ENCODE results near the gene SERPINA1. TPM values are rescaled to one million over a fixed set of nuclear protein-coding genes. Genes with fewer than 3 reads are reported as not detected.
"Not testable (repeated sequence)": the region's sequence is repeated elsewhere in the genome, so short reads cannot be mapped to it uniquely, and the experiment has no call there.

SERPINA1 gene
- total and polyA plus RNA-seq, 2 donors from 2014 or later: 1,861 to 2,184 TPM

DNA sequence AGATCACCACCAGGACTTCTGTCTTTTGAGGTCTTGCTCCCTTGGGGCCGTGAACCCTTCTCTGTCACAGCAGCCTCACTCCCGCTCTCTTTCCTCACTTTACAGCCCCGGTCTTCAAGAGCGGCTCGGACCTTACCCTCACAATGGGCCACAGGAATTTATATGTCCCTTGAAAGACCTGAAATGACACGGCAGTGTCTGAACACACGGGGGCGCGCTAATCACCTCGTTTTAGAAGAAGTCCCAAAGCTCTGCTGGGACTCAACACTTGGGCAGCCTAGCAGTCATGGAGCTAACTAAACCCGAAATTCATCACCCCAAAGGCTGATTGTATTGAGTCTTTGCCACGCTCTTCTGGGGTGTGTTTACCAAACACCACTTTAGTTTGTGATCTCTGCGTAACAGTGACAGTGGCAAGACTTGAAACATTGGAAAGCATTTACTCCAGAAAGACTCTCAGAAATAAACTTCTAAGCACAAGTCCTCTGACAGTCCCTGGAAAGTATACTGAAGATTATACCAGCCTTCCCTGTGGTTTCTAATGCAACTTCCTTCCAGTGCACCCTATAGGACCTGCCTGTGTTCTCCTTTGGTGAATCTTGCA, 35.2 kb upstream of the SERPINA1 start:
- Histone ChIP-seq H3K4me3 (ENCODE audit: low read length in 3 of 3) (no peak overlapping the region), H3K27me3 (ENCODE audit: control insufficient read depth, insufficient read depth, low read length) (no peaks in the 10 kb centered on the region), H3K9me3 (ENCODE audit: control insufficient read depth in 2 of 3, insufficient read depth in 1 of 3, low read length in 3 of 3) (no peaks in the 10 kb centered on the region), H3K4me1 (ENCODE audit: control insufficient read depth in 2 of 3, insufficient read depth in 2 of 3, low read depth in 1 of 3, low read length in 3 of 3) (no peaks in the 10 kb centered on the region), H3K27ac (ENCODE audit: low read depth in 2 of 2, low read length in 2 of 2) (no peak overlapping the region), H3K9ac (ENCODE audit: low read length in 3 of 3) (no peak overlapping the region), H3K36me3 (ENCODE audit: control insufficient read depth in 2 of 3, insufficient read depth in 3 of 3, low read length in 3 of 3) (no peaks in the 10 kb centered on the region)
- no peak for FAIRE-seq
- intact Hi-C loops (cut with DNase I): no loop called here
- peak; percentile 74 to 87 (median 82) for DNase-seq
- TF ChIP-seq, protein P1, sequence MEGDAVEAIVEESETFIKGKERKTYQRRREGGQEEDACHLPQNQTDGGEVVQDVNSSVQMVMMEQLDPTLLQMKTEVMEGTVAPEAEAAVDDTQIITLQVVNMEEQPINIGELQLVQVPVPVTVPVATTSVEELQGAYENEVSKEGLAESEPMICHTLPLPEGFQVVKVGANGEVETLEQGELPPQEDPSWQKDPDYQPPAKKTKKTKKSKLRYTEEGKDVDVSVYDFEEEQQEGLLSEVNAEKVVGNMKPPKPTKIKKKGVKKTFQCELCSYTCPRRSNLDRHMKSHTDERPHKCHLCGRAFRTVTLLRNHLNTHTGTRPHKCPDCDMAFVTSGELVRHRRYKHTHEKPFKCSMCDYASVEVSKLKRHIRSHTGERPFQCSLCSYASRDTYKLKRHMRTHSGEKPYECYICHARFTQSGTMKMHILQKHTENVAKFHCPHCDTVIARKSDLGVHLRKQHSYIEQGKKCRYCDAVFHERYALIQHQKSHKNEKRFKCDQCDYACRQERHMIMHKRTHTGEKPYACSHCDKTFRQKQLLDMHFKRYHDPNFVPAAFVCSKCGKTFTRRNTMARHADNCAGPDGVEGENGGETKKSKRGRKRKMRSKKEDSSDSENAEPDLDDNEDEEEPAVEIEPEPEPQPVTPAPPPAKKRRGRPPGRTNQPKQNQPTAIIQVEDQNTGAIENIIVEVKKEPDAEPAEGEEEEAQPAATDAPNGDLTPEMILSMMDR (IDR thresholded peaks at IDR 0.05; ENCODE audit: borderline replicate concordance, extremely low read depth, insufficient read depth): peak; percentile 53

DNA sequence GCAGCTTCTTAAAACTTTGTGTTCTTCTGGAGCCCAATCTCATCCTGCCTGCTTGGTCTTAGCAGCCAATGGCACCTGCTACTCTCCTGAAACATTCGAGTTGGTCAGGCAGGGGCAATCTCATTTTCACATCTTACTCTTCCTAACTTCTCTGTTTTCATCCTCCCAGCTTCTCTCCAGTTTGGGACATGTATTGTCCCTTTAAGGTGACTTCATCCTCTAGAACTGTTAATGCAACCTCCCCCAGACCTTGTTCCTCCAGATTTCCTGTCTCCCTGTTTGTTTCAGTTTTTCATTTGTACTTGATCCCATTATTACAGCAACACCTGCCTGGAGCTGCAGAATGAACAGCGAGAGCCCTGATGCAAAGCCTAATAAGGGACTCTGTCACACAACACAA, 32.9 kb upstream of the SERPINA1 start:
- Histone ChIP-seq H3K9ac (ENCODE audit: low read length in 3 of 3) (no peak overlapping the region), H3K4me1 (ENCODE audit: control insufficient read depth in 2 of 3, insufficient read depth in 2 of 3, low read depth in 1 of 3, low read length in 3 of 3) (no peaks in the 10 kb centered on the region), H3K4me3 (ENCODE audit: low read length in 3 of 3) (no peak overlapping the region), H3K36me3 (ENCODE audit: control insufficient read depth in 2 of 3, insufficient read depth in 3 of 3, low read length in 3 of 3) (no peaks in the 10 kb centered on the region), H3K9me3 (ENCODE audit: control insufficient read depth in 2 of 3, insufficient read depth in 1 of 3, low read length in 3 of 3) (no peaks in the 10 kb centered on the region), H3K27ac (ENCODE audit: low read depth in 2 of 2, low read length in 2 of 2) (no peak overlapping the region), H3K27me3 (ENCODE audit: control insufficient read depth, insufficient read depth, low read length) (no peaks in the 10 kb centered on the region)
- intact Hi-C loops (cut with DNase I): no loop called here
- FAIRE-seq (no peak), DNase-seq (no peak)
- TF ChIP-seq, protein P1 (IDR thresholded peaks at IDR 0.05; ENCODE audit: borderline replicate concordance, extremely low read depth, insufficient read depth): no peak

DNA sequence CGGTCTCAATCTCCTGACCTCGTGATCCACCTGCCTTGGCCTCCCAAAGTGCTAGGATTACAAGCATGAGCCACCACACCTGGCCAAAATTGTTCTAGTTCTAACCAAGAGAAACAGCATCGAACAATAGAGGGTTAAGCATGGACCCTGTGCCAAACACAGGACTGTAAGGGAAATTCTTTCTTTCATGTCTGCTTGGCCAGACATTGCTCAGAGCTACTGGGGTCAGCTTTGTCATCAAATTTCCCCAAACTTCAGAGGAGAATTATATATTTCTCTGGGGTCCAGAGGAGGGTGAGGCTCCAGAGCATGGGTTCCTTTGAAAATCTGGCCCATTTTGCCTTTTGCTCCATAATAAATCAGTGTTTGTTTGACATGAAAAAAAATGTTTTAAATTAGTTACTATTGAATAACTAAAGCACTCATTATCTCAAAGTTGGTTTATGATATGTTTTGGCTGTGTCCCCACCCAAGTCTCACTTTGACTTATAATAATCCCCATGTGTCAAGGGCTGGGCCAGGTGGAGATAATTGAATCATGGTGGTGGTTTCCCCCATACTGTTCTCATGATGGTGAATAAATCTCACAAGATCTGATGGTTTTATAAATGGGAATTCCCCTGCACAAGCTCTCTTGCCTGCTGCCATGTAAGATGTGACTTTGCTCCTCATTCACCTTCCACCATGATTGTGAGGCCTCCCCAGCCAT, 29.2 kb upstream of the SERPINA1 start:
- DNase-seq; intact Hi-C loops (cut with DNase I); FAIRE-seq; H3K9ac ChIP-seq (ENCODE audit: low read length in 3 of 3); H3K27me3 ChIP-seq (ENCODE audit: control insufficient read depth, insufficient read depth, low read length); H3K4me3 ChIP-seq (ENCODE audit: low read length in 3 of 3); H3K9me3 ChIP-seq (ENCODE audit: control insufficient read depth in 2 of 3, insufficient read depth in 1 of 3, low read length in 3 of 3); H3K36me3 ChIP-seq (ENCODE audit: control insufficient read depth in 2 of 3, insufficient read depth in 3 of 3, low read length in 3 of 3); H3K27ac ChIP-seq (ENCODE audit: low read depth in 2 of 2, low read length in 2 of 2); H3K4me1 ChIP-seq (ENCODE audit: control insufficient read depth in 2 of 3, insufficient read depth in 2 of 3, low read depth in 1 of 3, low read length in 3 of 3): not testable (repeated sequence)

DNA sequence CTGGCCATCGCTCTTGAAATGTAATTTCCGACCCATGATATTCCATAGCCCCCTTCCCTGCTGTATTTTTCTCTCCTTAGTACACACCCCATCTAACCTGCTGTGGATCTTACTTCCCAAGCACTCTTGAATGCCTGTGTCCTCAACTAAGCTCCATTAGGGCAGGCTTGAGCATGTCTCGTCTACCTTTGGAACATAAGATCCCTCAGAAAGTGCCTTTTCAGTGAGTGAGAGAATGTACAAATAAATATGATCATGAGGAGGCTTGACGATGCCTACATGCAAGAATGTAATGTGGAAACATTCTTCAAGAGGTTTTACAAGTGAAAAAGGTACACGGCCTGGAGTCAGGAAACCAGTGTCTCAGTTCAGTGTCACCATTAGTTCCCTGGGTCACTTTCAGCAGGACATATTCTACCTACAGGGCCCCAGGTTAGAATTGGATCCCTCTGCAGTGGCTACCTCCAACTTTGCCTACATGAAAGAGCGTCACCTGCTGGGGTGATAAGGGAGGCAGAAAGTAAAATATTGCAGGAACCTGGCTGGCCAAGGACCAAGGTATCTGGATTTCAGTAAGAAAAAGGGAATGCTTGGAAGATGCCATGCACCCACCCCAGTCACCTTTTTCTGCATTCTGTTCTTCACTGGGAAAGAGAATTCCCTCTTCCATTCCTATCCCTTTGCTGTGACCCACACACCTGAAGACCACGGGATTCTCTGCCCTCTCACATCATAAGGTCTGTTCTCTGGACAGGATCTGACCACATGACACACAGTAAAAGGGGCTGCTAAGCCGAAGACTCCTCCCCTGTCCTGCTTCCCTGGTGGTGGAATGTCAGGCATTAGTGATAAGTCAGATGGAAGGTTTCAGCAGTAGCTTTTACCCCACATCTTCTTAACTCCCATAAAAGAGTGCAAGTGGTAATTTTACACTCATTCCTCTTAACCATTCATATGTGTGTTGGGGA, 24.6 kb upstream of the SERPINA1 start:
- Histone ChIP-seq H3K27me3 (ENCODE audit: control insufficient read depth, insufficient read depth, low read length) (no peaks in the 10 kb centered on the region), H3K4me3 (ENCODE audit: low read length in 3 of 3) (no peak overlapping the region), H3K4me1 (ENCODE audit: control insufficient read depth in 2 of 3, insufficient read depth in 2 of 3, low read depth in 1 of 3, low read length in 3 of 3) (no peaks in the 10 kb centered on the region), H3K9me3 (ENCODE audit: control insufficient read depth in 2 of 3, insufficient read depth in 1 of 3, low read length in 3 of 3) (no peaks in the 10 kb centered on the region), H3K9ac (ENCODE audit: low read length in 3 of 3) (no peak overlapping the region), H3K27ac (ENCODE audit: low read depth in 2 of 2, low read length in 2 of 2) (no peak overlapping the region), H3K36me3 (ENCODE audit: control insufficient read depth in 2 of 3, insufficient read depth in 3 of 3, low read length in 3 of 3) (no peaks in the 10 kb centered on the region)
- TF ChIP-seq, protein P1 (IDR thresholded peaks at IDR 0.05; ENCODE audit: borderline replicate concordance, extremely low read depth, insufficient read depth): peak; percentile 39
- intact Hi-C loops (cut with DNase I): no loop called here
- FAIRE-seq: no peak
- DNase-seq: no peak
